Adrenal gland (tissue), 5 donors: ENCODE results near the gene LSAMP.
"Not testable (repeated sequence)": the region's sequence is repeated elsewhere in the genome, so short reads cannot be mapped to it uniquely, and the experiment has no call there.

Experiments used
- POLR2A ChIP-seq, 2 donors: fragments of 450-650 bp; IDR thresholded peaks; one replicate each; pipeline ENCODE4 v1.6.1; 2017; ENCODE audit warnings: antibody characterized with exemption in 2 of 2, mild to moderate bottlenecking in 2 of 2, moderate library complexity in 1 of 2
- TF ChIP-seq, protein P1 (sequence below), 6 experiments: fragments of 450-650 bp in 4 of 6; fragments of 200-600 bp in 2 of 6; sonication (generic) in 1 of 6; IDR thresholded peaks; 1 replicate in 5 of 6; 2 replicates in 1 of 6; pipeline versions ENCODE4 v1.5.1 to v1.8.0; 2016 to 2021; ENCODE audit warnings: antibody characterized with exemption in 6 of 6, mild to moderate bottlenecking in 2 of 6, moderate library complexity in 1 of 6
- donor health status: DM: no; HTN: no; CAD: no.

DNA sequence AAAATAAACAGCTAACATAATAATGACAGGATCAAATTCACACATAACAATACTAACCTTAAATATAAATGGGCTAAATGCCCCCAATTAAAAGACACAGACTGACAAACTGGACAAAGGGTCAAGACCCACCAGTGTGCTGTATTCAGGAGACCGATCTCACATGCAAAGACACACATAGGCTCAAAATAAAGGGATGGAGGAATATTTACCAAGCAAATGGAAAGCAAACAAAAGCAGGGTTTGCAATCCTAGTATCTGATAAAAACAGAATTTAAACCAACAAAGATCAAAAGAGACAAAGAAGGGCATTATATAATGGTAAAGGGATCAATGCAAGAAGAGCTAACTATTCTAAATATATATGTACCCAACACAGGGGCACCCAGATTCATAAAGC is 692.3 kb downstream of the LSAMP start:
- not testable (repeated sequence) for TF ChIP-seq POLR2A (IDR thresholded peaks at IDR 0.05)
- TF ChIP-seq, protein P1, sequence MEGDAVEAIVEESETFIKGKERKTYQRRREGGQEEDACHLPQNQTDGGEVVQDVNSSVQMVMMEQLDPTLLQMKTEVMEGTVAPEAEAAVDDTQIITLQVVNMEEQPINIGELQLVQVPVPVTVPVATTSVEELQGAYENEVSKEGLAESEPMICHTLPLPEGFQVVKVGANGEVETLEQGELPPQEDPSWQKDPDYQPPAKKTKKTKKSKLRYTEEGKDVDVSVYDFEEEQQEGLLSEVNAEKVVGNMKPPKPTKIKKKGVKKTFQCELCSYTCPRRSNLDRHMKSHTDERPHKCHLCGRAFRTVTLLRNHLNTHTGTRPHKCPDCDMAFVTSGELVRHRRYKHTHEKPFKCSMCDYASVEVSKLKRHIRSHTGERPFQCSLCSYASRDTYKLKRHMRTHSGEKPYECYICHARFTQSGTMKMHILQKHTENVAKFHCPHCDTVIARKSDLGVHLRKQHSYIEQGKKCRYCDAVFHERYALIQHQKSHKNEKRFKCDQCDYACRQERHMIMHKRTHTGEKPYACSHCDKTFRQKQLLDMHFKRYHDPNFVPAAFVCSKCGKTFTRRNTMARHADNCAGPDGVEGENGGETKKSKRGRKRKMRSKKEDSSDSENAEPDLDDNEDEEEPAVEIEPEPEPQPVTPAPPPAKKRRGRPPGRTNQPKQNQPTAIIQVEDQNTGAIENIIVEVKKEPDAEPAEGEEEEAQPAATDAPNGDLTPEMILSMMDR (IDR thresholded peaks at IDR 0.05) = not testable (repeated sequence)
